Loucy (cell line): ENCODE measurements around the gene GLRB.

Experiments
- EZH2phosphoT487 ChIP-seq: fragments of 200-600 bp; IDR thresholded peaks from 2 replicates; pipeline ENCODE4 v1.6.1; 2018; ENCODE audit warnings: antibody characterized with exemption, mild to moderate bottlenecking, moderate library complexity, borderline replicate concordance
- TF ChIP-seq, protein P1 (sequence below): fragments of 200-600 bp; sonication (generic); conservative IDR thresholded peaks from 2 replicates; pipeline ENCODE4 v1.5.1; 2014; ENCODE audit warnings: mild to moderate bottlenecking, antibody characterized with exemption, low read length

DNA sequence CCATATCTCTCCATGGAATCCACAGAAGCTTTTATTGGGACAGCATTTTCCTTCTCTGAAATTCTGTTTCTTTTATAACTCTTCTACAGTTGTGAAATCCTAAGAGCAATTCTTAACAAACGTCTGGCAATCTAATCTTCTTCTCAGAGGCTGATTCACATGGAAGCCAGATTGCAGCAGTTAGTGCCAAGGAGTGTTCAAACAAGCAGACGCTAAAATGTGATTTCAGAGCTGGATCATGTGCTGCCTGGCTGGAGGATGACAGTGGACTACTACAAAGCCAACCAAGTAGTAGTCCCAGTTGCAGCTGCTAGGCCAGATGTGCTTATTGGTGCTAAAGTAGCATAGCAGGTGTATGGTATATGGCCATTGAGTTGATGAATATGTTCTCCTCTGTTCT, 27.7 kb upstream of the GLRB start:
- TF ChIP-seq, protein P1, sequence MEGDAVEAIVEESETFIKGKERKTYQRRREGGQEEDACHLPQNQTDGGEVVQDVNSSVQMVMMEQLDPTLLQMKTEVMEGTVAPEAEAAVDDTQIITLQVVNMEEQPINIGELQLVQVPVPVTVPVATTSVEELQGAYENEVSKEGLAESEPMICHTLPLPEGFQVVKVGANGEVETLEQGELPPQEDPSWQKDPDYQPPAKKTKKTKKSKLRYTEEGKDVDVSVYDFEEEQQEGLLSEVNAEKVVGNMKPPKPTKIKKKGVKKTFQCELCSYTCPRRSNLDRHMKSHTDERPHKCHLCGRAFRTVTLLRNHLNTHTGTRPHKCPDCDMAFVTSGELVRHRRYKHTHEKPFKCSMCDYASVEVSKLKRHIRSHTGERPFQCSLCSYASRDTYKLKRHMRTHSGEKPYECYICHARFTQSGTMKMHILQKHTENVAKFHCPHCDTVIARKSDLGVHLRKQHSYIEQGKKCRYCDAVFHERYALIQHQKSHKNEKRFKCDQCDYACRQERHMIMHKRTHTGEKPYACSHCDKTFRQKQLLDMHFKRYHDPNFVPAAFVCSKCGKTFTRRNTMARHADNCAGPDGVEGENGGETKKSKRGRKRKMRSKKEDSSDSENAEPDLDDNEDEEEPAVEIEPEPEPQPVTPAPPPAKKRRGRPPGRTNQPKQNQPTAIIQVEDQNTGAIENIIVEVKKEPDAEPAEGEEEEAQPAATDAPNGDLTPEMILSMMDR: no peak
- TF ChIP-seq EZH2phosphoT487: no peak
